CMK (cell line): Measurements from ENCODE around the gene CHCHD6.

ENCODE experiments used
- DNase-seq: peaks from one replicate; pipeline ENCODE4 v3.0.0-alpha.2; 2010; ENCODE audit warnings: low read depth

CHCHD6 gene

GRCh38 chr3:126743350-126743749 is 39.3 kb downstream of the CHCHD6 start:
- no peak for DNase-seq

GRCh38 chr3:126743781-126744180 is 39.7 kb downstream of the CHCHD6 start:
- no peak for DNase-seq

GRCh38 chr3:126745760-126746394 is 41.8 kb downstream of the CHCHD6 start:
- no peak for DNase-seq

- no peak for DNase-seq
Measured at GRCh38 chr3:126746395-126747177, 42.5 kb downstream of the CHCHD6 start.

GRCh38 chr3:126747768-126748167 is 43.7 kb downstream of the CHCHD6 start:
- no peak for DNase-seq

GRCh38 chr3:126748701-126749546 is 44.9 kb downstream of the CHCHD6 start:
- DNase-seq, result no peak

GRCh38 chr3:126749547-126749875 is 45.5 kb downstream of the CHCHD6 start:
- no peak for DNase-seq

- no peak for DNase-seq
Measured at GRCh38 chr3:126749931-126750755, 46.1 kb downstream of the CHCHD6 start.

- no peak for DNase-seq
Measured at GRCh38 chr3:126750756-126751121, 46.7 kb downstream of the CHCHD6 start.

GRCh38 chr3:126751611-126752302 is 47.7 kb downstream of the CHCHD6 start:
- DNase-seq, result no peak

GRCh38 chr3:126752303-126753190 is 48.5 kb downstream of the CHCHD6 start:
- DNase-seq, result no peak

- DNase-seq, result no peak
Measured at GRCh38 chr3:126753191-126754160, 49.4 kb downstream of the CHCHD6 start.

GRCh38 chr3:126755866-126756265 is 51.8 kb downstream of the CHCHD6 start:
- no peak for DNase-seq

- DNase-seq, result no peak
Measured at GRCh38 chr3:126758026-126758425, 54.0 kb downstream of the CHCHD6 start.

GRCh38 chr3:126758882-126759281 is 54.8 kb downstream of the CHCHD6 start:
- no peak for DNase-seq

- no peak for DNase-seq
Measured at GRCh38 chr3:126760541-126760940, 56.5 kb downstream of the CHCHD6 start.

GRCh38 chr3:126763035-126763434 is 59.0 kb downstream of the CHCHD6 start:
- no peak for DNase-seq

GRCh38 chr3:126765187-126766069 is 61.4 kb downstream of the CHCHD6 start:
- no peak for DNase-seq
